ENCODE data around the gene TMEM255A. TPM values are rescaled to one million over a fixed set of nuclear protein-coding genes. Genes with fewer than 3 reads are reported as not detected.
A peak's percentile ranks its signal among the peaks of the same experiment; 100 is the strongest.

TMEM255A gene
- total RNA-seq, result 10.8 TPM

DNA sequence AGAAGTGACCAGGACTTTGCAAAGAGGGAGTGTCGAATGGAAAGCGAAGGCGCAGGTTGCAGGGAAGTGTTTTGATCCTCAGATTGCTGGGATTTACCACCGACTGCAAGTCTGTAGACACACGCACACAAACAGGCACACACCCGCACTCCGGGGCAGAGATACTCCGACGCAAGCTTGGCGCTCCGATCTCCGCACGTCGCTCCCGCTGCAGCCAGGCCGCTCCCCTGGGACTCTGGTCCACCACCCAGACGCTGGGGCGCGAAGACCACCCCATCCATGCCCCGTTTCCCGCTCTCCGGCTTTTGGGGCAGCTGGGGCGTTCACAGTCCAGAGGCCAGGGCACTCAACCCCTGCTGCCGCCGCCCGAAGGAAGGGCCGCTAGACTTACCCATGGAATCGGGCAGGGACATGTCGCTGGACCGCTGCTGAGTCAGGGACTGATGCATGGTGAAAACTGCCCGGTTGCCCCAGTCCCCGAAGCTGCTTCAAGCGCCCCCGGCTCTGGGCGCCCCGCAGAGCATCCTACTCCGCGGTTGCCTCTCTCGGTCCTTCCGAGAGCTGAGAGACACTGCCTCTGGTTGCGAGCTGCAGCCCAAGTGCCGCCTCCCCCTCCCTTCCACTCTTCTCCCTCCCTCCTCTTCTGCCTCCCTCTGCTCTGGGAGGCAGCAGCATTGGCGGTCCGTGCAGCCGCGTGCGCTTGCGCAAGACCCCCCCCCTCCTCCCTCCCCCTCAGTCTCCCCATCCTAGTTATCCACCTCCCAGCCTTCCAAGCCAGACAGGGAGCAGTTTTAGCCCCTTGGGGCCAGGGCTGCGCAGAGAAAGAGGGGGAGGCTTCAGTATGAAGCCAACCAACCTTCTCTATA lies at the start of gene TMEM255A:
Gene TMEM255A (minus strand): TSS at position 601 of the 866 bp plus-strand sequence. CDS start 152 bp downstream, at position 449.
- no peaks in the 10 kb centered on the region for H3K9me3 ChIP-seq
- peak within 1 kb of the TSS; percentile 52 for H3K27ac ChIP-seq
- no peaks in the 10 kb centered on the region for H3K27me3 ChIP-seq
- H3K4me3 ChIP-seq, result peak within 1 kb of the TSS; percentile 44 to 49
- H3K36me3 ChIP-seq, result no peaks in the 10 kb centered on the region
- intact Hi-C loops (cut with DNase I), result no loop called here
- peaks cover 6% of the 10 kb centered on the region for H3K4me1 ChIP-seq
- TF ChIP-seq POLR2A (IDR thresholded peaks at IDR 0.05), result peak in 1 of 2 donors; percentile 13
- TF ChIP-seq, protein P1, sequence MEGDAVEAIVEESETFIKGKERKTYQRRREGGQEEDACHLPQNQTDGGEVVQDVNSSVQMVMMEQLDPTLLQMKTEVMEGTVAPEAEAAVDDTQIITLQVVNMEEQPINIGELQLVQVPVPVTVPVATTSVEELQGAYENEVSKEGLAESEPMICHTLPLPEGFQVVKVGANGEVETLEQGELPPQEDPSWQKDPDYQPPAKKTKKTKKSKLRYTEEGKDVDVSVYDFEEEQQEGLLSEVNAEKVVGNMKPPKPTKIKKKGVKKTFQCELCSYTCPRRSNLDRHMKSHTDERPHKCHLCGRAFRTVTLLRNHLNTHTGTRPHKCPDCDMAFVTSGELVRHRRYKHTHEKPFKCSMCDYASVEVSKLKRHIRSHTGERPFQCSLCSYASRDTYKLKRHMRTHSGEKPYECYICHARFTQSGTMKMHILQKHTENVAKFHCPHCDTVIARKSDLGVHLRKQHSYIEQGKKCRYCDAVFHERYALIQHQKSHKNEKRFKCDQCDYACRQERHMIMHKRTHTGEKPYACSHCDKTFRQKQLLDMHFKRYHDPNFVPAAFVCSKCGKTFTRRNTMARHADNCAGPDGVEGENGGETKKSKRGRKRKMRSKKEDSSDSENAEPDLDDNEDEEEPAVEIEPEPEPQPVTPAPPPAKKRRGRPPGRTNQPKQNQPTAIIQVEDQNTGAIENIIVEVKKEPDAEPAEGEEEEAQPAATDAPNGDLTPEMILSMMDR (IDR thresholded peaks at IDR 0.05), result no peak
- TF ChIP-seq POLR2AphosphoS5 (IDR thresholded peaks at IDR 0.05; ENCODE audit: insufficient read depth in 1 of 2, low read depth in 1 of 2), result peak in 1 of 2 donors; percentile 64
- no peak for DNase-seq (ENCODE audit: extremely low spot score in 2 of 2)

DNA sequence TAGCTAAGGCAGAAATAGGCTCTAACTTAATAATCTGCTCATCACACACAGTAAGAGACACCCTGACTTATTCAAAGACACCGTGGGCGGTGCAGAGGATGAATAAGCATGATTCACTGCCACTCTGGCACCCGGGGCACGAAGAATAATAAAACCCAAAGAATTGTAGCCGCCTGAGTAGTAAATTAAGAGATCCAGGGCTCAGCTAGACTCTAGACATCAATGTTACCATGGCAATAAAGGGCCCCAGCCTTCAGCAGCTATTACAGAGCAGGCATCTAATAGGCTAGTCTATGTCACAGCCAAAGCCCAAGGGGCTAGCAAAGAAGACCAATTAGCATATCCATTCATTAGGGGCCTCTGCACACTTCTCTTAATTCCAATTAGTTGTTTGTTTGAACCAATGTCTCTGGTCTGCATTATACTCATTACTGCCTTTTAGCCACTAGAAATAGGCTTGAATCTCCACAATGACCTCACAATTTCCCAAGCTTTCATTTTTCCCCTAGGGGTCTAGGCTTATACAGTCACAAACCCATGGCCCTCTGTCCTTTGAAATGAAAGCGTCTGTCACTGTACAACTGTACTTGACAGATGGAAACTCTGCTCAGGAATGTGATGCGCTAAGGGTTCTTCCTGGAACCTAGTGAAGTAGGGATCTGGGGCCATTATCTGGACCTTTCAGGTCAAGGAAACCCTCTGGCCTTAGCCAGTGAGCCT lies 47.6 kb upstream of the TMEM255A start:
- Histone ChIP-seq H3K36me3 (no peaks in the 10 kb centered on the region), H3K4me1 (no peaks in the 10 kb centered on the region), H3K9me3 (no peaks in the 10 kb centered on the region), H3K4me3 (no peak overlapping the region), H3K27ac (no peak overlapping the region), H3K27me3 (no peaks in the 10 kb centered on the region)
- no peak for DNase-seq (ENCODE audit: extremely low spot score in 2 of 2)
- no peak for TF ChIP-seq POLR2A (IDR thresholded peaks at IDR 0.05)
- TF ChIP-seq POLR2AphosphoS5 (IDR thresholded peaks at IDR 0.05; ENCODE audit: insufficient read depth in 1 of 2, low read depth in 1 of 2), result no peak
- TF ChIP-seq, protein P1 (IDR thresholded peaks at IDR 0.05), result no peak
- intact Hi-C loops (cut with DNase I), result no loop called here

DNA sequence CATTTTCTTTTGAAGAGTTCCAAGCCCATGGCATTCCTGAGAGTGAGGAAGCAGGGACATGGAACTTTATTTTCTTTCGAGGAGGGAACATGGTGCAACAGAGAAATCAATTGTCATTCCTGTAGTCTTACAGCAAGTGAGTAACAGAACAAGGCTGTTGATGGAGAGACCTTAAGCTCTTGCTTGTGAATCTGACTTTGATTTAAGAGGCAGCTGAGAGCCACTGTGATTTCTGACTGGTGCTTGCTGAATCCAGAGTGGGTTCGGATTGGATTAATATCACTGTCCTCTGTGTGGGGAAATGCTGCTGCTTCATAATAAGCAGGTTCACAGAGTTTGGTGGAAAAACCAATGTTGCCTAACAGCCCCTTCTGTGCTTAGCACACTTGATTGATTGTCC lies 45.9 kb upstream of the TMEM255A start:
- intact Hi-C loops (cut with DNase I), result no loop called here
- no peaks in the 10 kb centered on the region for H3K36me3 ChIP-seq
- DNase-seq (ENCODE audit: extremely low spot score in 2 of 2), result no peak
- no peak overlapping the region for H3K4me3 ChIP-seq
- TF ChIP-seq POLR2AphosphoS5 (IDR thresholded peaks at IDR 0.05; ENCODE audit: insufficient read depth in 1 of 2, low read depth in 1 of 2), result no peak
- TF ChIP-seq, protein P1 (IDR thresholded peaks at IDR 0.05), result no peak
- TF ChIP-seq POLR2A (IDR thresholded peaks at IDR 0.05), result no peak
- H3K27me3 ChIP-seq, result no peaks in the 10 kb centered on the region
- no peak overlapping the region for H3K27ac ChIP-seq
- H3K9me3 ChIP-seq, result no peaks in the 10 kb centered on the region
- H3K4me1 ChIP-seq, result no peaks in the 10 kb centered on the region

DNA sequence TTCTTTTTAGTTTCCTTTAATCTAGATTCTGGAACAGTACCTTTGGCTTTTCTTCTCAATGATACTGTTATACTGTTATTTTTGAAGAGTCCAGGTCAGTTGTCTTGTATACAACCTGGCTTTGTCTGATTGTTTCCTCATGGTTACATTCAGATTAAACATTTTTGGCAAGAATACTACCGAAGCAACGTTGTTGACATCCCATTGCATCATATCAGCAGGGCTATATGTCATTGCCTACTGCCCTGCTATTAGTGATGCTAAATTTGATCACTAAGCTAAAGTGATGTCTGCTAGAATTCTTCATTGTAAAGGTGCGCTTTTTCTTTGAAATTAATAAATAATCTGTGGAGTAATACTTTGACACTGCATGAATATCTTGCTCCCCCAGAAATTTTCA lies 44.8 kb upstream of the TMEM255A start:
- no peak for TF ChIP-seq POLR2AphosphoS5 (IDR thresholded peaks at IDR 0.05; ENCODE audit: insufficient read depth in 1 of 2, low read depth in 1 of 2)
- no peak for TF ChIP-seq POLR2A (IDR thresholded peaks at IDR 0.05)
- TF ChIP-seq, protein P1 (IDR thresholded peaks at IDR 0.05), result no peak
- no peaks in the 10 kb centered on the region for H3K27me3 ChIP-seq
- H3K4me3 ChIP-seq, result no peak overlapping the region
- no peak overlapping the region for H3K27ac ChIP-seq
- no peaks in the 10 kb centered on the region for H3K36me3 ChIP-seq
- intact Hi-C loops (cut with DNase I), result no loop called here
- no peak for DNase-seq (ENCODE audit: extremely low spot score in 2 of 2)
- no peaks in the 10 kb centered on the region for H3K9me3 ChIP-seq
- H3K4me1 ChIP-seq, result no peaks in the 10 kb centered on the region

Data from vagina (tissue), 2 donors.